Stimulated activated naive CD8-positive, alpha-beta T cell treated with anti-CD3 and anti-CD28 coated beads, Interleukin-15, Interleukin-2, amounts not matched to agents 100 ng/mL and 50 ng/mL, for 24 hours (primary cell): Measurements from ENCODE around the gene DNAH2.

Source experiments
- H3K27ac Mint-ChIP-seq: one replicate; pipeline ENCODE4 v1.8.0; 2021; ENCODE audit warnings: mild to moderate bottlenecking, mixed read lengths
- H3K27me3 Mint-ChIP-seq: one replicate; pipeline ENCODE4 v1.8.0; 2021; ENCODE audit warnings: mixed read lengths
- H3K36me3 Mint-ChIP-seq: one replicate; pipeline ENCODE4 v1.8.0; 2021; ENCODE audit warnings: low read depth, mixed read lengths
- H3K4me1 Mint-ChIP-seq: one replicate; pipeline ENCODE4 v1.8.0; 2021; ENCODE audit warnings: low read depth, mixed read lengths
- H3K4me3 Mint-ChIP-seq: one replicate; pipeline ENCODE4 v1.8.0; 2021; ENCODE audit warnings: mild to moderate bottlenecking, mixed read lengths
- H3K9me3 Mint-ChIP-seq: one replicate; pipeline ENCODE4 v1.8.0; 2021; ENCODE audit warnings: mixed read lengths

DNAH2 gene

DNA sequence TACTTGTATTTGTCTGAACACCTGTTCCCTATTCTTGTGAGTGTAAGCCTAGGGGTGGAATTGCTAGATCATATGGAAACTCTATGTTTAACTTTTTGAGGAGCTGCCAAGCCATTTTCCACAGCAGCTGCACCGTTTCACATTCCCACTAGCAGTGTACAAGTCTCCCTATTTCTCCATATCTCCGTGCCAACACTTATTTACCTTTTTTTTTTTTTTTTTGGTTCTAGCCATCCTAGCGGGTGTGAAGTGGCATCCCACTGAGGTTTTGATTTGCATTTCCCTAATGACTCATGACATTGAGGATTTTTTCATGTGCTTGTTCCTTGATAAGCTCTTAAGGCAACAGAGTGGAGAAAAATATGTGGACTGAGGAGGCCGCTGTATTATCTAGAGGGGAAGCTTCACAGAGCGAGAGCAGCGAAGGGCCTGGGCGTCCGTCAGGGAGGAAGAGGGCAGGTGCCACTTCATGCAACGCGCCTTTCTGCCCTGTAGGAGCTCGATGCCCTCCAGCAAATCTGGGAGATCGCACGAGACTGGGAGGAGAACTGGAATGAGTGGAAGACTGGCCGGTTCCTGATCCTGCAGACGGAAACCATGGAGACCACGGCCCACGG lies 50.0 kb downstream of the DNAH2 start:
- H3K27me3 Mint-ChIP-seq = peaks cover 16% of the 10 kb centered on the region
- H3K27ac Mint-ChIP-seq = no peak overlapping the region
- H3K9me3 Mint-ChIP-seq = no peaks in the 10 kb centered on the region

DNA sequence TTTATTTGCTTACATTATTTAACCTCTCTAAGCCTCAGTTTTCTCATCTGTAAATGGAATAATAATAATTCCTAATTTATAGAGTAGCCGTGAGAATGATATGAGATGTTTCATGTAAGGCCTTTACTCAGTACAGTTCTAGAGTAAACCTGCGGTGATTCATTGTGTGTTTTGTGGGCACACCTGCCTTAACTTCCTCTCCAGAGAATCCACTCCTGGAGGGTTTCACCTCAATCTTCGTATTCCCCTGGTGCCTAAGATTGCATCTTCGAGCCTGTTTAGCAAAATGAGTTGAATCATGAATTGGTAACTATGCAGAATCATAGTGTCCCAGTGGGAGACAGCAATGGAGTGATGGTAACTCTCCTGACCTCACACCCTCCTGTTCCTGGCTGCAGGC lies 52.3 kb downstream of the DNAH2 start:
- Mint-ChIP-seq H3K4me1 (no peaks in the 10 kb centered on the region), H3K9me3 (no peaks in the 10 kb centered on the region), H3K4me3 (no peak overlapping the region), H3K27ac (no peak overlapping the region), H3K36me3 (no peaks in the 10 kb centered on the region), H3K27me3 (peaks cover 33% of the 10 kb centered on the region)

More for the DNA sequence above, 50.0 kb downstream of the DNAH2 start:
- H3K36me3 Mint-ChIP-seq = no peaks in the 10 kb centered on the region
- no peak overlapping the region for H3K4me3 Mint-ChIP-seq
- no peaks in the 10 kb centered on the region for H3K4me1 Mint-ChIP-seq

DNA sequence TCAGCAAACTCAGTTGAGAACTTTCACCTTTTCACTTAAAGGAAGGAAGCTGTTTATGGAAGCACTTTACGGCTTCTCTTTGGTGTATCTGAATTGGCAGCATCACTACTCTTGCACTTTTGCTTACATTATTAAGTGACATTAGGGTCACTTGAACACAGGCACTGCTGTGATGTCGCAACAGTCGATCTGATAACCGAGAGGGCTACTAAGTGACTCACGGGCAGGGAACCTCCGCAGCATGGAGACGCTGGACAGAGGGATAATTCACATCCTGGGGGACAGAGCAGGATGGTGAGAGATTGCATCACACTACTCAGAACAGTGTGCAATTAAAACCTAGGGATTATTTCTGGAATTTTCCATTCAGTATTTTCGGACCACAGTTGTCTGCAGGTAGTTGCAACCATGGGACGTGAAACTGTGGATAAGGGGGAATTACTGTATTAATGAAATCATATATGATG lies 56.5 kb downstream of the DNAH2 start:
- Mint-ChIP-seq H3K27me3 (peaks cover 25% of the 10 kb centered on the region), H3K9me3 (no peaks in the 10 kb centered on the region), H3K4me3 (no peak overlapping the region), H3K27ac (no peak overlapping the region), H3K36me3 (no peaks in the 10 kb centered on the region), H3K4me1 (no peaks in the 10 kb centered on the region)

DNA sequence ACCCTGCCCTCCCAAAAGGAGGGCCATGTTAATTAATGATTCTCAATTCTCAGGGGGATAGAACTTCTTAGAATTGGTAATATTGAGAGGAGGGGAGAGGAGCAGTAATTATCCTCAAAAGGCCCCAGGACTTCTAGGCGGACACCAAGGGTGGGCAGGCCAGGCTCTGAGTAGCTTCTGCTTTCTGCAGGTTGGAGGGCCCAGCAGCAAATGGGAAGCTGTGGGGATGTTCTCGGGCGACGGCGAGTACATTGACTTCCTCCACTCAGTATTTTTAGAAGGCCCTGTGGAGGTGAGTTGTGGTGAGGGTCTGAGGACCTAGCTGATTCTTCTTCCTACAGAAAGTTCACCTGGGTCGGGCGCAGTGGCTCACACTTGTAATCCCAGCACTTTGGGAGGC lies 57.5 kb downstream of the DNAH2 start:
- no peak overlapping the region for H3K4me3 Mint-ChIP-seq

DNA sequence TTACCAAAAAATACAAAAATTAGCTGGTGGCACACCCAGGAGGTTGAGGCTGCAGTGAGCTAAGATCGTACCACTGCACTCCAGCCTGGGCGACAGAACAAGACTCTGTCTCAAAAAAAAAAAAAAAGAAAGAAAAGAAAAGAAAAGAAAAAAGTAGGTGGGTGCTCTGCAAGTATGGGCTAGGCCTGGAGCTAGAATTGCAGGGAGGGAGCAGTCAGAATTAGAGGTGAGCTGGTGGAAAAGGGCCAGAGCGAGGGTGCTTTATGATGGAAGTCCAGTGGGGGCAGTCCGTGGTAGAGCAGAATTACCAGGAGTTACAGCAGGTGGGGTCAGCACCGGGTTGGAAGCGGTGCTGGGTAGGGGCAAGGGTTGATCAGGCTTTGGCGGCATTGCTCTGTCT lies 59.5 kb downstream of the DNAH2 start:
- Mint-ChIP-seq H3K27ac (no peak overlapping the region), H3K4me1 (no peaks in the 10 kb centered on the region), H3K4me3 (no peak overlapping the region), H3K27me3 (peaks cover 25% of the 10 kb centered on the region), H3K9me3 (no peaks in the 10 kb centered on the region), H3K36me3 (no peaks in the 10 kb centered on the region)

More for the DNA sequence above, 57.5 kb downstream of the DNAH2 start:
- no peaks in the 10 kb centered on the region for H3K9me3 Mint-ChIP-seq
- peaks cover 25% of the 10 kb centered on the region for H3K27me3 Mint-ChIP-seq
- no peak overlapping the region for H3K27ac Mint-ChIP-seq
- no peaks in the 10 kb centered on the region for H3K36me3 Mint-ChIP-seq
- no peaks in the 10 kb centered on the region for H3K4me1 Mint-ChIP-seq

DNA sequence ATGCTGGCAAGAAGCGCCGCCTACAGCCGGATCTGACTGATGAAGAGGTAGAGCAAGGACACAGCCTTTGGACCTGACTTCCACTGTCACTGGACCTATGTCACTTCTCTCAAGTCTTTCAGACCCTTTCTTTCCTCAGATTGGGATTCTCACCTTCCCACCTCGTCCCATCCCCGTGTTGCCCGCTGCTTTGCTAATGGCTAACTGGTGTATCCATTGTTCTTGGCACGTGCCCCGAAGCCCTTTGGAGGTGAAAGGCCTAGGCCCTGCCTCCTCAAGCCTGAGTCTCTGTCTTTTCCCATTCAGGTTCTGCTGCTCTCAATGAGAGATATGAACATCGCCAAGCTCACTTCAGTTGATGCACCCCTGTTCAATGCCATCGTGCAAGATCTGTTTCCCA lies 63.2 kb downstream of the DNAH2 start:
- Mint-ChIP-seq H3K27me3 (peaks cover 10% of the 10 kb centered on the region), H3K4me3 (no peak overlapping the region), H3K27ac (no peak overlapping the region), H3K36me3 (no peaks in the 10 kb centered on the region), H3K4me1 (no peaks in the 10 kb centered on the region), H3K9me3 (no peaks in the 10 kb centered on the region)

DNA sequence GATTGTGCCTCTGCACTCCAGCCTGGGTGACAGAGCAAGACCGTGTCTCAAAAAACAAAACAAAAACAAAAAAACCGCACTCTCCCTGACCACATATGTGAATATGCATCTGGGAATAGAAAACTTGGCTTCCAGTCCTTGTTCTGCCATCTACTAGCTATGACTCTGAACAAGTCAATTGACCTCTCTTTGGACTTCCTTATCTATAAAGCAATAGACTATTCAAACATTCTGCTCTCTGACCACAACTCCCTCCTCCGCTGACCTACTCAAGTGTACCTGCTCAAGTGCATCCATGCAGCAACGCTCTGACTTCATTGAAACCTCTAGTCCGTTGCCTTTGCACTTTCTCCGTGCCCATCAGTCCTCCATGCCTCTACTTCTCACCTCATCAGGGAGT lies 63.9 kb downstream of the DNAH2 start:
- H3K9me3 Mint-ChIP-seq = no peaks in the 10 kb centered on the region
- no peak overlapping the region for H3K27ac Mint-ChIP-seq
- H3K27me3 Mint-ChIP-seq = peaks cover 8% of the 10 kb centered on the region
- no peaks in the 10 kb centered on the region for H3K36me3 Mint-ChIP-seq
- no peaks in the 10 kb centered on the region for H3K4me1 Mint-ChIP-seq
- no peak overlapping the region for H3K4me3 Mint-ChIP-seq

DNA sequence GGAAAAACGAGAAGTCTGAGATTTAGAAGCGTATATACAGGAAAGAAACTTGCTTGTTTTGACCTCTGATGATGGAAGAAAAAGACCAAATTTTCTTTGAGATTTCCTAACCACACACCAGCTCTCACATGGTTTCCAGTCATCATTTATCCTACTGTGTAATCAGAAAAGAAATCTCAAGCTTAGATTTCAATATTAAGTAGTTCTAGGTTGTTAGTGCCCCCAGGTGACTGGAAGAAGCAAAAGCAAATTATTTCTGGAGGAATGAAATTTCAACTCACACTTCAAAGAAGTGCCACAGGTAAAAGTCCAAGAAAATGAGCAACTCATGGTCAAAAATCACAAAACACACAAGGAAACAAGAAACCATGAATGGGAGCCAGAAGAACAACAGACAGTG lies 64.7 kb downstream of the DNAH2 start:
- H3K27ac Mint-ChIP-seq = no peak overlapping the region
- no peaks in the 10 kb centered on the region for H3K9me3 Mint-ChIP-seq
- H3K4me3 Mint-ChIP-seq = no peak overlapping the region
- H3K36me3 Mint-ChIP-seq = no peaks in the 10 kb centered on the region
- H3K4me1 Mint-ChIP-seq = no peaks in the 10 kb centered on the region
- H3K27me3 Mint-ChIP-seq = peaks cover 8% of the 10 kb centered on the region

DNA sequence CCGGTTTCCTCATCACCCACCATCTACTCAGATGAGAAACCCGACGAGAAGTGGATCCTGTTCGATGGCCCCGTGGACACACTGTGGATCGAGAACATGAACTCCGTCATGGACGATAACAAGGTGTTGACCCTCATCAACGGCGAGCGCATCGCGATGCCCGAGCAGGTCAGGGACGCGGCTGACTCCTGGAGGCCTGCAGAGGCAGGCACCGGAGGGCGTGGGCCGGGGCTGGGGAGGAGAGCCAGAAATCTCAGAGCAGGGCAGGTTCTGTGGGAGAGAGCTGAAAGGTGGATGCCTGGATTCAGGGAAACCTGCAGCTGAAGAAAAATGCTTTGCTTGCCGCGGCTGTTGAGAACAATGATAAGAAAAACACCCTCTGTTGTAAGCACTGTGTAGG lies 69.3 kb downstream of the DNAH2 start:
- H3K27me3 Mint-ChIP-seq = peaks cover 8% of the 10 kb centered on the region
- no peak overlapping the region for H3K27ac Mint-ChIP-seq
- no peaks in the 10 kb centered on the region for H3K9me3 Mint-ChIP-seq
- no peak overlapping the region for H3K4me3 Mint-ChIP-seq
- no peaks in the 10 kb centered on the region for H3K36me3 Mint-ChIP-seq
- H3K4me1 Mint-ChIP-seq = no peaks in the 10 kb centered on the region

DNA sequence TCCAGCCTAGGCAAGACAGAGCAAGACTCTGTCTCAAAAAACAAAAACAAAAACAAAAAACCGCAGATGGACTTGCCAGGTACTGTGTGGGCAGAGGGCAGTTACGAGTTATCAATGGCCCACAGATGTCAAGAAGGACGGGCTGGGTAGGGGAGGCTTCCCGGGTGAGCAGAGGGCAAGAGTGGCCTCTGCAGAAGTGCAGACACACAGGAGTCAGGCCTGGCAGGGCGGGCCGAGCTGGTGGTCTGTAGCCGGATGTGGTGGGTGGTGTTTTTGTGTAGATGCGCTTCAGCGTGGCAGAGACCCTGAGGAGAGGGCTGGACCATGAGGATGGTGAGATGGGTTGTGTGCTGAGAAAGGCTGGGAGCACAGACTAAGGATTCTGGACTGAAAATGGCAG lies 71.6 kb downstream of the DNAH2 start:
- Mint-ChIP-seq H3K27ac (no peak overlapping the region), H3K4me3 (no peak overlapping the region), H3K9me3 (no peaks in the 10 kb centered on the region), H3K27me3 (no peaks in the 10 kb centered on the region), H3K4me1 (no peaks in the 10 kb centered on the region), H3K36me3 (no peaks in the 10 kb centered on the region)

DNA sequence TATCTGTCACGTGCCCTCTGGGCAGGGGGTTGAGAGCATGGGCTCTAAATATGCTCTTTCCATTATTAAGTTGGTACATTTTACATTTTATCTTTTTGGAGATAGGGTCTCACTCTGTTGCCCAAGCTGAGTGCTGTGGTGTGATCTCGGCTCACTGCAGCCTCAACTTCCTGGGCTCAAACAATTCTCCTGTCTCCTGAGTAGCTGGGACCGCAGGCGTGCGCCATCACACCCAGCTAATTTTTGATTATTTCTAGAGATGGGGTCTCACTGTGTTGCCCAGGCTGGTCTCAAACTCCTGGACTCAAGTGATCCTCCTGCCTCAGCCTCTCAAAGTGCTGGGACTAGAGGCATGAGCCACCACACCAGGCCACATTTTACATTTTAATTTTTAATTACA lies 72.6 kb downstream of the DNAH2 start:
- no peaks in the 10 kb centered on the region for H3K4me1 Mint-ChIP-seq
- H3K4me3 Mint-ChIP-seq = no peak overlapping the region
- H3K36me3 Mint-ChIP-seq = no peaks in the 10 kb centered on the region
- no peaks in the 10 kb centered on the region for H3K27me3 Mint-ChIP-seq
- no peak overlapping the region for H3K27ac Mint-ChIP-seq
- no peaks in the 10 kb centered on the region for H3K9me3 Mint-ChIP-seq

DNA sequence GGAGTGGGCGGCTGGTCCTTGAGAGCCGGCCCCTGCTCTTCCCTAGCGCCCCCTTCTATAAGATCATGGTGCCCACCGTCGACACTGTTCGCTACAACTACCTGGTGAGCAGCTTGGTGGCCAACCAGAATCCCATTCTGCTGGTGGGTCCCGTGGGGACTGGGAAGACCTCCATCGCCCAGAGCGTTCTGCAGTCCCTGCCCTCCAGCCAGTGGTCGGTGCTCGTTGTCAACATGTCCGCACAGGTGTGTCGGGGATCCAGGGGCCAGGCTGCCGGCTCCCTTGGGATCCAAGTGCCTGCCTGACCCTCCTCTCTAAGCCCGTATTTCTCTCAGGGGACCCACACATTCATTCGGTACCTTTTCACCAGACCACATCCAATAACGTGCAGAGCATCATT lies 75.1 kb downstream of the DNAH2 start:
- H3K9me3 Mint-ChIP-seq = no peaks in the 10 kb centered on the region
- no peaks in the 10 kb centered on the region for H3K36me3 Mint-ChIP-seq
- H3K4me1 Mint-ChIP-seq = no peaks in the 10 kb centered on the region
- no peak overlapping the region for H3K4me3 Mint-ChIP-seq
- peaks cover 5% of the 10 kb centered on the region for H3K27me3 Mint-ChIP-seq
- no peak overlapping the region for H3K27ac Mint-ChIP-seq

DNA sequence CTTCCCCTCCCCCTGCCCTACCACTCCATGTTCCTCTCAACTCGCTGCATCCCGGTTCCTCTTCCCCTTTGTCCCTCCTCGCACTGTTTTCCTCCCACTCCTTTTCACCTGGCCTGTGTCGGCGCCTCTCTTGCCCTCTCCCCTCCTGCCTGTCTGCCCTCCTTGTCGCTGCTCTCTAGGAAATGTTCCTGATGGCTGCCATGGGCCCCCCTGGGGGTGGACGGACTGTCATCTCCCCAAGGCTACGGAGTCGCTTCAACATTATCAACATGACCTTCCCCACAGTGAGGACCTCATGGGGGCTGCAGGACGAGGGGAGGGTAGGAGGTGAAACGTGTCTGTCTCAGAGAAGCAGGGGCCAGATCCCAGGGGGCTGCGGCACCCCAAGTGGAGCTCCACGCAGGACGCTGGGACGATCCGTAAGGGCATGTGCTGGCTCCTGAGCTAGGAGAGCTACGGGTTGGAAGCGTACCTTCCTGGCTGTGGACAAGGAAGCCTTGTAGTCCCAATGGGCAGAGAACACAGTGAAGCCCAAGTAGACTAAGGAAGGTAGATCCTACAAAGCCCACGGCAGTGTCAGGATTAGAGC lies 76.6 kb downstream of the DNAH2 start:
- H3K27ac Mint-ChIP-seq = no peak overlapping the region
- H3K4me3 Mint-ChIP-seq = no peak overlapping the region
- peaks cover 5% of the 10 kb centered on the region for H3K27me3 Mint-ChIP-seq
- H3K9me3 Mint-ChIP-seq = no peaks in the 10 kb centered on the region
- no peaks in the 10 kb centered on the region for H3K4me1 Mint-ChIP-seq
- H3K36me3 Mint-ChIP-seq = no peaks in the 10 kb centered on the region

DNA sequence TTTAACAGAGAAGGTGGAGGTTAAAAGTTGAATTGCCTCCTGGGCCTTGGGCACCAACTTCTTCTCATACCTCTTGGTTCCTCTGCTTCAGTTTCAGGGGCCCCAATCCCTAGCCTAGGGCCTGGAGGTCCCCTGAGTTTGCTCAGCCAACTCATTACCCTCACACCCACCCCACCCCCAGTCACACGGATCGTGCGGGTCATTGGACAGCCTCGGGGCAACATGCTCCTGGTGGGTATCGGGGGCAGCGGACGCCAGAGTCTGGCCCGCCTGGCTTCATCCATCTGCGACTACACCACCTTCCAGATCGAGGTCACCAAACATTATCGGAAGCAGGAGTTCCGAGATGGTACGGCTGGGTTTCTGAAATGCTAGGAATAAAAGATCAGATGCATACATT lies 80.4 kb downstream of the DNAH2 start:
- no peaks in the 10 kb centered on the region for H3K36me3 Mint-ChIP-seq
- no peak overlapping the region for H3K27ac Mint-ChIP-seq
- H3K9me3 Mint-ChIP-seq = no peaks in the 10 kb centered on the region
- peaks cover 8% of the 10 kb centered on the region for H3K27me3 Mint-ChIP-seq
- H3K4me1 Mint-ChIP-seq = no peaks in the 10 kb centered on the region
- H3K4me3 Mint-ChIP-seq = no peak overlapping the region

DNA sequence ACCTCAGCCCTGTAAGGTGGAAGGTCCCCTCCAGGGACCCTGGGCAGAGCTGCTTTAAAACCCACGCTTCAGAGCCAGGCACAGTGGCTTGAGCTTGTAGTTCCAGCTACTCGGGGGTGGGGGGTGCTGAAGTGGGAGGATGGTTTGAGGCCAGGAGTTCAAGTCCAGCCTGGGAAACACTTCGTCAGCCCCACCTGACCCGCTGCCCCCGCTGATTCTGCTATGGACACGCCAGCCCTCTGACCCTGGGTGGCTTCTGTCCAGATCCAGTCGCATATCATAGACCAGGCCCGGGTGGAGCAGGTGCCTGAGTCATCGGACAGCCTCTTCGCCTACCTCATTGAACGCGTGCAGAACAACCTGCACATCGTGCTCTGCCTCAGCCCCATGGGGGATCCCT lies 81.3 kb downstream of the DNAH2 start:
- Mint-ChIP-seq H3K4me3 (no peak overlapping the region), H3K9me3 (no peaks in the 10 kb centered on the region), H3K36me3 (no peaks in the 10 kb centered on the region), H3K27me3 (peaks cover 11% of the 10 kb centered on the region), H3K27ac (no peak overlapping the region), H3K4me1 (no peaks in the 10 kb centered on the region)

DNA sequence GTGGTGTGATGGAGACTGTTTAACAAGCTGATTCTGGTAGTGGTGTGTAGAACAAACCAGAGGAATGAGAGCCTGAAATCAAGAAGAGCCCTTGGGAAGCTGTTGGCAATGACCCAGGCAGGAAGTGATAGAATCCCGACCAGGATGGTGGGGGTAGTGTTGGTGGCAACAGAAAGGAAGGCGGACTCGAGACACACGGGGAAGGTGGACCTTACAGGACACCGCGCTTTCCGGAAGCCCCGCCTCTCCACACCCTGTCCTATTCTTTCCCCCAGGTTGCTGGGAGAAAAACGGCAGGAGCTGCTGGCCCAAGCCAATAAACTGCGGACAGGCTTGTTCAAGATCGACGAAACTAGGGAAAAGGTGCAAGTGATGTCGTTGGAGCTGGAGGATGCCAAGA lies 86.4 kb downstream of the DNAH2 start:
- no peaks in the 10 kb centered on the region for H3K9me3 Mint-ChIP-seq
- no peak overlapping the region for H3K4me3 Mint-ChIP-seq
- H3K4me1 Mint-ChIP-seq = no peaks in the 10 kb centered on the region
- no peaks in the 10 kb centered on the region for H3K36me3 Mint-ChIP-seq
- H3K27ac Mint-ChIP-seq = no peak overlapping the region
- H3K27me3 Mint-ChIP-seq = peaks cover 9% of the 10 kb centered on the region
